GM19240 (cell line): ENCODE data around the gene GPLD1.

ENCODE experiments used
- DNase-seq: peaks from one replicate; pipeline ENCODE4 v3.0.0; 2011; ENCODE audit warnings: low spot score; ENCODE audit not compliant: insufficient read length

Gene GPLD1

GRCh38 chr6:24501374-24501773 is 12.0 kb upstream of the GPLD1 start:
- no peak for DNase-seq

GRCh38 chr6:24500683-24501082 is 11.3 kb upstream of the GPLD1 start:
- DNase-seq: no peak

- no peak for DNase-seq
These were observed 8.0 kb upstream of the GPLD1 start for GRCh38 chr6:24497254-24497970.

- DNase-seq: peak; percentile 45
These were observed 5.7 kb upstream of the GPLD1 start, which contains the start of gene ALDH5A1 for GRCh38 chr6:24494821-24495795. Gene ALDH5A1, plus strand, starts transcription at chr6:24494969. Its CDS starts 28 bp downstream, at chr6:24494997.

DNA sequence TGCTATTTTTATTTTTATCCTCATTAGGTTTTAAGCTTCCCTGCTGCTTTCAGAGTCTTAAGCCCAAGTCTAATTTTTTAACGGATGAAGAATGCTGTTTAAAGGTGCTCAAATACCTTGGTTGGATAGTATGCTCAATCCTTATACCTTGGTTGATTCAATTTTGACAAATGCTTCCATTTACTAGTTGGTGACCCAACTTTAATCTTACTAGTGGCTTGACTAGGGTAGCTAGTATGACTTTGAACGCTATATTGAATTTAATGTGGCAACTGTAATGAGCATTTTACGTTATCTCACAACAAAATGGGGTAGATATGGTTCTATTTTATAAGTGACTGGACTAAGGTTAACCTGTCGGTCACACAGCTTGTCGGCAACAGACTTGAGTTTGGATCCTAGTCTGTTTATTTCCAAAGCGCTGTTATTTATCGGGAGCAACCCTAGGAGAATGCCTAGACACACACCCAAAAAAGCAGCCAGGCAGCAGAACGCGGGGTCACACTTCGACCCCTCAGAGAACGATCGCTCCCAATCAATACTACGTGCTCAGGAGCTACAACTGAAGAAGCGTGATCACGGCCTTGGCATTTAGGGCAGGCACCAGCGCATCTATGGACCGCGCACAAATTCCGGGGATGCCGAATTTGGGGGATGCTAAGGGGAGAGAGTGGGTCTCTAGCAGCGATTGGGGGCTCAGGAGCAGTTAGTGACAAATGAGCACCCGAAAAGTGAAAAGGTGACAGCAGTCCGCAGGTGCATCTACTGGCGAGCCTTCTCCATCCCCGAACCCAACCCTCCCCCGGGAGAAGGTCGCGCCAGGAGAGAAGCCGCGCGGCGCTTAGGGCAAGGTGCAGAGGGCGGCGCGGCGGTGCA is 4.8 kb upstream of the GPLD1 start:
- no peak for DNase-seq

DNA sequence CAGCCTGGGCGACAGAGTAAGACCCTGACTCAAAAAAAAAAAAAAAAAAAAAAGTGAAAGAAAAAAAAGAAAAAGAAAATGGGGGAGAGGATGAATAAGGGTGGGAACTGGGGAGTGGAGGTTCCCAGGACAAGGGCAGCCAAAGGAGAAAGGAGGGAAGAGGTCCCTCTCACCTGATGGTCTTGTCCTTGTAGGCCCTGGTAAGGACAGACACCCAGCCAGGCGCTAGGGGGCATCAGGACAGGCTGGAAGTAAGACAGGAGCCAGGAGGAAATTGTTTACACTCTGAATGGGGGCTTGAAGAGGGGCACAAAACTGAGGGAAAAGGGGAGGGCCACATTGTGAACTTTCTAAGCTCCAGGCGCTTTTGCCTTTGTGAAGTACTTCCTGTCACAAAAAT is 3.1 kb upstream of the GPLD1 start:
- no peak for DNase-seq

GRCh38 chr6:24490948-24491347 is 1.6 kb upstream of the GPLD1 start:
- DNase-seq: no peak

- no peak for DNase-seq
These were observed 503 bp upstream of the GPLD1 start for GRCh38 chr6:24489881-24490280.

GRCh38 chr6:24486065-24486464 is 3.3 kb downstream of the GPLD1 start:
- no peak for DNase-seq

GRCh38 chr6:24484657-24485323 is 4.6 kb downstream of the GPLD1 start:
- no peak for DNase-seq

DNA sequence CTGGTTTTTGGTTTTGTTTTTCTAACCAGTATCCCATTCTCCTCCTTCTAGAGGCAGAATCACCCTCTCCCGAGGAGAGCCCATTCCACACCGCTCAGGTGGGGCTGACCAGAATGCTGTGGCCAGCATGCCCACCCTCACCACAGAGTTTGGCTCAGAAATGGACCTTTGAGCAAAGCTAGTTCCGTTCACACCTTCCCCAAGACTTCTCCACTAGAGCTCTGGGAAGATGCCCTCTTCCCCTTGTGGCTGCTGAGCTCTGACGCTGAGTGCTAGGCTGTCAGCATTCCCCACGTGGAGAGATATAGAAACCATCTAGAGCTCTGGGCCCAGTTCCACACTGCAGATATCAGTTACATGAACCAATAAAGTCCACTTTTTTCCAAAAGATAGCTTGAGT is 7.9 kb downstream of the GPLD1 start:
- DNase-seq: no peak

GRCh38 chr6:24480705-24481104 is 8.7 kb downstream of the GPLD1 start:
- DNase-seq: no peak

- no peak for DNase-seq
These were observed 10.5 kb downstream of the GPLD1 start for GRCh38 chr6:24478903-24479302.

GRCh38 chr6:24477070-24477469 is 12.3 kb downstream of the GPLD1 start:
- DNase-seq: no peak

GRCh38 chr6:24476631-24477030 is 12.7 kb downstream of the GPLD1 start:
- no peak for DNase-seq

DNA sequence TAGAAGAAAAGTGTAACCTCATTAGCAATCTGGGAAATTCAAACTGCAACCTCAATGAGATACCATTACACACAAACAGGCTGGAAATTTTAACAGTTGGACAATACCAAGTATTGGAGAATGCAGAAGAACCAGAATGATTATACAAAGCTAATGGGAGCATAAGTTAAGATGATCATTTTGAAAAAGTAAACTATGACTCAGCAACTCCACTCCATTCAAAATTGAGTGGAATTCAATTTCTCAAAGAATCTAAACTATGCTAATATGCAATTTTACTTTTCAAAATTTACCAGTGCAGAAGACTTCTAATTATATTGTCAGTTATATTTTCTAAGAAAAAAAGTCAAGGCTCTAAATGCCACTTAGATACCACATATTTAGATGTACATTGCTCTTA is 17.2 kb downstream of the GPLD1 start:
- DNase-seq: no peak

- DNase-seq: no peak
These were observed 19.6 kb downstream of the GPLD1 start for GRCh38 chr6:24469811-24470210.

DNA sequence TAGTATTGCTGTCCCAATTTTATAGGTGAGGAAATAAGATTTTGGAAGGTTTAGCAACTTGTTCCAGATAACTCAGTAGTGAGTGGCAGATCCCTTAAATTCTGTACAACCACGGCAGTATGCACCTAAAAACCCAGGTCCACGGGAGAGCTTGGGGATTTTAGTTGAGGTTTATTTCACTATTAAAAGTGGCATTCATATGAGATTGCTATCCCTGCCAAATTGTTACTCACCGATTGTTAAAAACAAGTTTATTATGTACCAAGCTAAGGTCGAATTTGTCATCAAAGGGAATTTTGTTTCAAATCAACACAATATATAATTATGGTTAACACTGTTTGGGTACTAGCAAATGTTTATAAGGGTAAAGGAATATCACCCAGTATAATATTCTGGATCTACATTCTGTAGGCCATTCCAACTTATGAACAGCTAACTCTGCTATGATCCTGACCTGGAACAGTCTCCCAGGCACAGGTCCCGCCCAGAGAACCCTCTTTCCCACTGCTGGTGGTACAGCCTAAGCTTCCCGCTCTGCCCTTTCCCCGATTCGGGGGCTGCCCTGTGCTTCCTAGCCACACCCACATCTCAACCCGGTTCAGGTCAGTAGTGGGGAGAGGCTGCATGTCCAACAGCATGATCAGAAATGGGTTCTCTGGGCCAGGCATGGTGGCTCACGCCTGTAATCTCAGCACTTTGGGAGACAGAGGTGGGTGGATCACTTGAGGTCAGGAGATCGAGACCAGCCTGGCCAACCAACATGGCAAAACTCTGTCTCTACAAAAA is 24.9 kb downstream of the GPLD1 start:
- DNase-seq: no peak

GRCh38 chr6:24460966-24461365 is 28.4 kb downstream of the GPLD1 start:
- no peak for DNase-seq

- no peak for DNase-seq
These were observed 30.4 kb downstream of the GPLD1 start for GRCh38 chr6:24458941-24459340.
